GM12878 (cell line): ENCODE data around the gene ADCK1. TPM values are rescaled to one million over a fixed set of nuclear protein-coding genes. Genes with fewer than 3 reads are reported as not detected.

Source experiments
- ATAC-seq: fragments of 200-7000 bp; cut with Tn5 transposase; 3 replicates; pipeline ENCODE4 v1.9.1; 2020; ENCODE audit warnings: mild to moderate bottlenecking, moderate library complexity
- BruUV-seq: library from RNA; stranded (reverse); fragments of 400-500 nt; replicated peaks from 2 replicates; lab custom pipeline; 2021; lab: Mats Ljungman, UMichigan
- CTCF ChIA-PET: fragments of 300-600 bp; sonication (Branson Sonifier 250); formaldehyde crosslinking; extraction: SDS; loops from one replicate; lab custom pipeline; 2021; ENCODE audit warnings: inconsistent platforms; lab: Yijun Ruan, JAX
- POLR2A ChIA-PET: fragments of 350-600 bp; formaldehyde crosslinking; extraction: SDS; loops from one replicate; lab custom pipeline; 2021; ENCODE audit warnings: inconsistent platforms; lab: Charles Lee
- RAD21 ChIA-PET: fragments of 300-600 bp; sonication (Branson Sonifier 250); formaldehyde crosslinking; loops from one replicate; lab custom pipeline; 2023; ENCODE audit warnings: antibody characterized with exemption; ENCODE audit not compliant: unreplicated experiment; lab: Charles Lee
- SMC1A ChIA-PET: fragments of 300-600 bp; sonication (Branson Sonifier 250); formaldehyde crosslinking; loops from one replicate; lab custom pipeline; 2023; ENCODE audit not compliant: unreplicated experiment, uncharacterized antibody; lab: Charles Lee
- DNase-seq: peaks from one replicate; pipeline ENCODE4 v3.0.0-alpha.2; 2011; ENCODE audit warnings: low read depth, low spot score
- FAIRE-seq: peaks from 3 replicates; lab custom pipeline; 2011; peaks lifted over from hg19 to GRCh38; lab: Jason Lieb, UNC
- H2AFZ ChIP-seq: 2 replicates; pipeline ENCODE4 v1.6.0; 2011; ENCODE audit warnings: low read depth, low read length, control low read depth; ENCODE audit not compliant: control insufficient read depth
- H3K27ac ChIP-seq: 2 replicates; pipeline ENCODE4 v1.5.1; 2011; ENCODE audit warnings: control low read depth; ENCODE audit not compliant: control insufficient read depth, insufficient read depth
- H3K27me3 ChIP-seq, 2 experiments: replicated peaks in 1 of 2; 2 replicates each; pipeline versions ENCODE4 v1.6.0 to v1.6.1; 2011; ENCODE audit warnings: low read length in 1 of 2; ENCODE audit not compliant: control insufficient read depth in 2 of 2, insufficient read depth in 2 of 2
- H3K36me3 ChIP-seq, 2 experiments: 2 replicates each; pipeline ENCODE4 v1.5.1; 2011; ENCODE audit warnings: low read length in 1 of 2; ENCODE audit not compliant: control insufficient read depth in 2 of 2, insufficient read depth in 2 of 2
- H3K4me1 ChIP-seq: 2 replicates; pipeline ENCODE4 v1.6.1; 2011; ENCODE audit warnings: mild to moderate bottlenecking, low read length, moderate library complexity, mixed read lengths; ENCODE audit not compliant: control insufficient read depth, insufficient read depth
- H3K4me2 ChIP-seq: 2 replicates; pipeline ENCODE4 v1.6.0; 2011; ENCODE audit warnings: control low read depth; ENCODE audit not compliant: control insufficient read depth, insufficient read depth
- H3K4me3 ChIP-seq: fragments of 200-600 bp; sonication (generic); 2 replicates; pipeline ENCODE4 v1.5.1; 2016
- H3K79me2 ChIP-seq: 2 replicates; pipeline ENCODE4 v1.6.0; 2011; ENCODE audit warnings: low read length; ENCODE audit not compliant: control insufficient read depth, insufficient read depth
- H3K9ac ChIP-seq: 2 replicates; pipeline ENCODE4 v1.8.0; 2011; ENCODE audit warnings: low read length, control low read depth, mixed read lengths; ENCODE audit not compliant: control insufficient read depth, insufficient read depth
- H3K9me3 ChIP-seq: replicated peaks from 3 replicates; pipeline ENCODE4 v1.5.1; 2011; ENCODE audit warnings: mild to moderate bottlenecking, low read length; ENCODE audit not compliant: control insufficient read depth, insufficient read depth
- H4K20me1 ChIP-seq: 2 replicates; pipeline ENCODE4 v1.6.0; 2011; ENCODE audit not compliant: control insufficient read depth, insufficient read depth
- NR2C2 ChIP-seq: IDR thresholded peaks from 2 replicates; pipeline ENCODE4 v1.6.1; 2011; ENCODE audit warnings: borderline replicate concordance, low read depth; ENCODE audit not compliant: control insufficient read depth, insufficient read length
- PAX5 ChIP-seq: IDR thresholded peaks from 2 replicates; pipeline ENCODE4 v1.6.1; 2011; ENCODE audit warnings: low read depth, low read length, borderline replicate concordance
- TARDBP ChIP-seq: IDR thresholded peaks from 2 replicates; pipeline ENCODE4 v1.6.1; 2016; ENCODE audit warnings: borderline replicate concordance
- TBL1XR1 ChIP-seq: IDR thresholded peaks from 2 replicates; pipeline ENCODE4 v1.6.1; 2012; ENCODE audit warnings: low read depth, low read length, improper control_type of control experiment
- WGBS: methylation state at CpG from one replicate; pipeline ENCODE4 v1.1.6; 2016; ENCODE audit warnings: low lambda C conversion rate; ENCODE audit not compliant: insufficient replicate concordance, insufficient coverage; ENCODE audit errors: missing lambda C conversion rate; 5-methylcytosine and 5-hydroxymethylcytosine counted together
- in situ Hi-C: fragments of 300-500 bp; cut with MboI; formaldehyde crosslinking; loops from 9 replicates; pipeline ENCODE4 v1.14.3; 2018; ENCODE audit warnings: mixed read lengths
- intact Hi-C: fragments of 100-400 bp; cut with micrococcal nuclease; formaldehyde crosslinking; loops from one replicate; pipeline ENCODE4 v1.14.2; 2022; ENCODE audit not compliant: unreplicated experiment
- polyA plus RNA-seq, 11 experiments: library from polyadenylated mRNA; depleted of rRNA in 4 of 11; unstranded in 6 of 11; stranded (reverse) in 5 of 11; fragments of >200 nt; fragmentation: Nextera tagmentation in 4 of 11; fragmentation: Illumina TruSeq in 1 of 11; extraction: Ambion mirVana in 4 of 11; extraction: Trizol in 1 of 11; gene quantifications; 1 replicate in 1 of 11; 2 replicates in 10 of 11; pipeline versions ENCODE4 v1.2.1 to v1.2.3, GENCODE V29; 2011 to 2016; ENCODE audit warnings: inconsistent platforms in 2 of 11, missing spikeins in 2 of 11, low read depth in 1 of 11
- total RNA-seq, 4 experiments: library from RNA; depleted of rRNA in 3 of 4; stranded (reverse); fragments of >200 nt in 3 of 4; fragmentation: Illumina TruSeq in 1 of 4; extraction: Trizol in 1 of 4; gene quantifications; 2 replicates each; pipeline versions ENCODE4 v1.2.1 to v1.2.3, GENCODE V29; 2013 to 2021

The ADCK1 gene
- total and polyA plus RNA-seq, 10 of the 15 experiments (the other 5 are each of a cell fraction or from before 2014, with no cell fraction given), result 3.3 to 8.5 (median 5.1) TPM

- ChIA-PET SMC1A (no interaction called here), RAD21 (no interaction called here), CTCF (no interaction called here), POLR2A (no interaction called here)
- BruUV-seq, result no TSS peak
- TF ChIP-seq NR2C2 (no peak), TBL1XR1 (no peak)
- H3K4me1 ChIP-seq, result no peaks in the 10 kb centered on the region
- DNase-seq (no peak), ATAC-seq (no peak), FAIRE-seq (no peak)
- H3K36me3 ChIP-seq, result no peaks in the 10 kb centered on the region
- intact Hi-C loops (no loop called here), in situ Hi-C loops (no loop called here)
- H4K20me1 ChIP-seq, result no peaks in the 10 kb centered on the region
- no peaks in the 10 kb centered on the region for H3K27me3 ChIP-seq
- H3K4me3 ChIP-seq, result no peak overlapping the region
- no peak overlapping the region for H2AFZ ChIP-seq
- WGBS, result 87% methylated on average over 8 of the region's 8 CpGs
- H3K9me3 ChIP-seq, result no peaks in the 10 kb centered on the region
- no peak overlapping the region for H3K27ac ChIP-seq
- no peak overlapping the region for H3K9ac ChIP-seq
- H3K4me2 ChIP-seq, result no peak overlapping the region
- H3K79me2 ChIP-seq, result no peaks in the 10 kb centered on the region
Observed at GRCh38 chr14:77903937-77904617, 104.2 kb downstream of the ADCK1 start.

GRCh38 chr14:77906446-77906845, 106.5 kb downstream of the ADCK1 start:
- FAIRE-seq (no peak), DNase-seq (no peak), ATAC-seq (no peak)
- POLR2A ChIA-PET, result no interaction called here
- intact Hi-C loops (no loop called here), in situ Hi-C loops (no loop called here)
- no peak overlapping the region for H3K4me3 ChIP-seq
- no peak overlapping the region for H2AFZ ChIP-seq
- H3K9ac ChIP-seq, result no peak overlapping the region
- no peaks in the 10 kb centered on the region for H3K4me1 ChIP-seq
- RAD21 ChIA-PET, result no interaction called here
- WGBS, result 42% methylated on average over 1 of the region's 1 CpG
- no peaks in the 10 kb centered on the region for H3K9me3 ChIP-seq
- no peak for TF ChIP-seq PAX5
- no peak for TF ChIP-seq TARDBP
- no peak overlapping the region for H3K27ac ChIP-seq
- BruUV-seq, result no TSS peak
- H3K27me3 ChIP-seq, result no peaks in the 10 kb centered on the region
- H4K20me1 ChIP-seq, result no peaks in the 10 kb centered on the region
- no peaks in the 10 kb centered on the region for H3K36me3 ChIP-seq
- CTCF ChIA-PET, result no interaction called here
- H3K79me2 ChIP-seq, result no peaks in the 10 kb centered on the region
- no peak overlapping the region for H3K4me2 ChIP-seq
- SMC1A ChIA-PET, result no interaction called here
